ENCODE data around the gene HOXA11.

HOXA11 gene

DNA sequence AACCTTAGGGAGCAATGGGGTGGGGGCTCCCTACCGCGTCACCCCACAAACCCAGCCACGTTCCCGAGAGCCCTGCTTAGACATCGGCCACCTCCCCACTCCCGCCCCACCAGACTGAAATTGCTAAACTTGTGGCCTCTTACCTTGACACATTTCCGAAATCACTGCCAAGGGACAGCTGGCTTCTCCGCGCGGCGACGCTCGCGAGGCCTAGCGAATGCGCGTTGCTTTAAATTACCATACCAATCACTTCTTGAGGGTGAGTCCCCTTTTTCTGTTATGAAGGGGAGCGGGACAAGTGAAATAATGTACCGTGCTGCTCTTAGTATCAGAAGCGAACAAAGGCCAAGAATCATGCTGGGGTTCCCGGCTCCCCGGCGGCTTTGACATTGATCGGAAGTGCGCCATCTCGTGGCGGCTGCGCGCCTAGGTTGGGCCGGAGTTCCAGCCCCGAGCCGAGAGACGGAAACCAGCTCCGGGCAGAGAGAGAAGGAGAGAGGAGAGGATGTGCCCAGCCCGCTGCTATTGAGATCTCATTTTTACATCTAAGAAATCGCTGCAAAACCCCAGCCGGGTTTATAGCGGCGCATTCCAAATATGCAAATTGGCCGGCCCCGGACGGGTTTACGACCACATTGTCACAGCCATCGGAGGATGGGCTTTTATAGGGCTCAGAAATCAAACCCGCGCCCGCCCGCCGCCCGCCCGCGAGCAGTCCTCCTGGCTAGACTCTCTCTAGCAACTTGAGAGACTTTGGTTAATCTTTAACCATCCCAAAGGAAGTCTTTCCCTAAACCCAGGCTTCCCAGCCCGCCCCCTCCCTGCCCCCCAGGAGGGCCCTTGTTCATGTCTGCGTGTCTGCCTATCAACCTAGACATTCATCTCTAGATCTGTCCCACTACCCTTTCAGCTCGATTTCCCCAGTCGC lies 5.3 kb downstream of the HOXA11 start:
- DNase-seq = peak; percentile 58

DNA sequence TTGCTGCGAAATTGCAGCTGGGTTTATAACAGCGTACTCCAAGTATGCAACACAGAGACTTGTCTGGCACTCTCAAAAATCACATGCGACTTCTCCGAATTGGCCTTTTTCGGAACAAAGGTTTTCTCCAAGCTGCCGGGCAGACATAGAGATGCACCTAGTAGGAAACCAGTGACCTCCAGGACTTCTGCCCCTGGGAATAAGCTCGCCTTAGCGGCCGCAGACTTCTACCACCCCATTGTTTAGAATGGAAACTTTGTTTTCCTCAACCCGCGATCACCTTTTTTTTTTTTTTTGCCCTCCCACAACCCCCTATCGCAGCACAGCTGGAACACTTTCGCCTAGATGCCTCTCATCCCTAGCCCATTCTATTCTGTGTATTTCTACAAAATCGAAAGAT lies 6.0 kb downstream of the HOXA11 start:
- no peak for DNase-seq

DNA sequence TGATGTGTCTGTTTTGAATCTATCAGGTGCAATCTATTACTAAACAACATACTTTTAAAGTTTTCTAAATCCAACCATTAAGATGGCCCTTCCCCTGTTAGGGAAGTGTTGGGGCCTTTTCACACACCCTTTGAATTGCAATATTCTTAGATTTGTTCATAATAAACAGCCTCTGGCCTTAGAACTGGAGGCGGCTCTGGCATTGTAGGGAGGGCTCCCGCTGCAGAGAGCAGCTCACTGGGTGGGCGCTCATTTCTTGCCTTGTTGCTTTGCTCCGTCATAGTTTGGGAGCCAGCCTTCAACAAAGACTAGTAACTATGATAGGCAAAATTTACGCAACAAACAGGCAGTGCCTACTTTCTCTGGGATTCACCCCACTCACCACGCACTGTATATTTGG lies 6.7 kb downstream of the HOXA11 start:
- no peak for DNase-seq

DNA sequence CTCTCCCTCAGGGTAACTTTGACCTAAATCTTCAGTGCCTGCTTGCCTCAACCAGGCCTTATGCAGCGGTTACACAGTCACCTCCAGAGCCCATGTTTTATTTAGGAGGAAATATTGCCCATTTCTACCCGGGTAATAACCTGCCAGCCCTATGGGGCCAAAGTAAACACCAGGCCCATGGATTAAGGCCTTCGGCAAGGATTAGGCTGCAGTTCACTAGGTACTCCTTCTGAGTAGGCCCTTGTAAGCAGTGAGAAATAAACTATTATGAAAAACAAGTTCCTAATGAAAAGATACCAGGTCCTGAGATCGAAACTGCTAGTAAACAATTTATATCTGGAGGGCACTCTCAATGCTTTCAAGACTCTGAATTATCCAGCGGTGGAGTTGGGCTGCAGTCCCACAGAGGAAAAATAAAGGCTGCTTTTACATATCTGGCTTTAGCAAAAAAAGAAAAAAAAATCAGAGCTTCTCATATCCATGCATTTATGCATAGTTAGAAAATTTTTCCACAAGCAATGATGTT lies 7.2 kb downstream of the HOXA11 start:
- no peak for DNase-seq

DNA sequence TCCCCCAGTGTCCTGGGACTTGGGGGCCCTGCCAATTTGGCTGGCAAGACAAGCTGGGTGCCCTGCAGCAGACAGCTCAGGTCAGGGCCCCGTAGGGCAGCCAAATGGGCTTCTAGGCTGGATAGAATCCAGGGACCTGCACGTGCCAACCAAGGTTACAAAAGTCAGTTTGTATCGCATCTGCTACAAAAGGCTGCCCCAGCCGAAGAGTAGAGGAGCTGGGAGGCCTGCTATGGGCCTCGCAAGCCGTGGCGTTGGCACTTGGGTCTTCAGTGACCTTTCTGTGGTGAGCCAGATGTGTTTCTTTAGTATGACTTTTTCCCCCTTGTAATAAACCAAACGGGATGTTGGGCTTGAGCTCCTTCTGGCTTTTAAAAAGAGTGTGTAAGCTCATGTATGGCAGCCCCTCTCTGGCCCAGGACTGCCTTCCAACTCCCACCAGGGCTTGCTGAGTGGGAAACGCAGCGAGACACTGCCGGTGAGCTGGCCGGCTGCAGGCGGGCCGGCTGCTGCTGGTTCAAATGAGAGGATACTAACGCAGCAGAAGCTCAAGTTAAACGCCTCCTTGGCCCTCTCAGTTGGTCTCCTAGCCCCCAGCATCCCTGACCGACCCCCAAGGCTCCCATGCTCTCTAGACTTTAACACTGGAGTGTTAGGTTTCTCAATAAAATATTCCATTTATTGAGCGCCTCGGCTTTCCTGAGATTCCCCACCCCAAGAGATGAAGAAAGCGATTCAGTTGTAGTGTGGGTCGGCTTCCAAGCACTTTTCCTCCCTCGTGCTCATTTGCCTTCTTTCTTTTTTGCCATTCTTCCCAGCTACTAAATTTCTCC lies 7.9 kb downstream of the HOXA11 start:
- DNase-seq = no peak

DNA sequence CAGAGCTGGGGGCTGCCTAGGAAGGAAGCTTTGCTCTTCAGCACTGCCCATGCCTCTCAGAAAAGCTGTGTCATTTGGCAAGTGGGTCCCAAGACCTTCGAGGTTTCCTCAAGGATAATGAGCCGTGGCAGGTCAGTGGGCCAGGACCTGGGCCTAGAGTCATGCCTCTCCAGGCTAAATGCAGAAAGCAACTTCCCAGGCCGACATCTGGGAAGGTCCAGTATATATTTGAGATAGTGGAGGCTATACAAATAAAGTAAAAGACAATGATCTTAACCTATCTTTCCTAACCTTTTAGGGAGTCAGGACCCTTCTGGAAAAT lies 8.5 kb downstream of the HOXA11 start:
- DNase-seq = no peak

DNA sequence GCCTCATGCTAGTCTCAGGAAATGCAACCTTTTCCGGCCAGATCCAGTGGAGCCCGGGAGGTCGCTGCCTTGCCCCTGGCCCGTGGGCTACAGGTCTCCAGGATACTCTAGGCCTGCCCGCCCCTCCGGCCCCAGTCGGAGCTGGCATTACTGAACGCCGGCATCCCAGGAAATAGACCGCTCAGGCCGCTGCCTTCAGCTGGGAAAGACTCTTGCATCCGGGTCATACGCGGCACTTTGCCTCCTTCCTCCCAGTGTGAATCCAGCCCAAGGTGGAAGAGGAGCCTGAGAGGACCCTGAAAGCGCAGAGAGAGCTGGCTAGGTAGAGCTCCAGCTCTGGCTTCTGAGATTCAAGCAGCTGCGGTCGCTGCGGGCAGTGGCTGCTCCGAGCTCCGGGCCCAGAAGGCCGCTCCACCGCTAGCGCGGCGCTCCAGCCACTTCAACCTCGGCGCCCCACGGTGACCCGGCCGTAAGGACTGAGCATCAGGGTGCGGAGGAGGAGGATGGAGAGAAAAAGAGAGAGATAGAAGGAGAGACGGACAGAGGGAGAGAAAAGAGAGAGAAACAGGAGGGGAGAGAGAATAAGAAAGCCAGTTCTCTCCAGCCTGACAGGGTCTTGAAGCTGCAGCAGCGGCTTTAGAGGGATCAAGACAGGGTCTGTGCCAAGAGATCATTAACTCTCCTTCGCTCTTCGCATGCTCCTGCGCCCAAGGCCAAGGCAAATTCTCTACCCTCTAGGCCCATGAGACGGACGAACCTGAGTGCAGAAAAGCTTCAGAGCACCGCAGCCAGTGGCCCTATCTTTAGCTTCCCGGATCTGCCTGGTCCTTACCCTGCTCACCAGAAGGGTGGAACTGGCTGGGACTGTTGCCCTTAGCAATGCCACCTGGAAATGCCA lies 9.2 kb downstream of the HOXA11 start:
- DNase-seq = no peak

DNA sequence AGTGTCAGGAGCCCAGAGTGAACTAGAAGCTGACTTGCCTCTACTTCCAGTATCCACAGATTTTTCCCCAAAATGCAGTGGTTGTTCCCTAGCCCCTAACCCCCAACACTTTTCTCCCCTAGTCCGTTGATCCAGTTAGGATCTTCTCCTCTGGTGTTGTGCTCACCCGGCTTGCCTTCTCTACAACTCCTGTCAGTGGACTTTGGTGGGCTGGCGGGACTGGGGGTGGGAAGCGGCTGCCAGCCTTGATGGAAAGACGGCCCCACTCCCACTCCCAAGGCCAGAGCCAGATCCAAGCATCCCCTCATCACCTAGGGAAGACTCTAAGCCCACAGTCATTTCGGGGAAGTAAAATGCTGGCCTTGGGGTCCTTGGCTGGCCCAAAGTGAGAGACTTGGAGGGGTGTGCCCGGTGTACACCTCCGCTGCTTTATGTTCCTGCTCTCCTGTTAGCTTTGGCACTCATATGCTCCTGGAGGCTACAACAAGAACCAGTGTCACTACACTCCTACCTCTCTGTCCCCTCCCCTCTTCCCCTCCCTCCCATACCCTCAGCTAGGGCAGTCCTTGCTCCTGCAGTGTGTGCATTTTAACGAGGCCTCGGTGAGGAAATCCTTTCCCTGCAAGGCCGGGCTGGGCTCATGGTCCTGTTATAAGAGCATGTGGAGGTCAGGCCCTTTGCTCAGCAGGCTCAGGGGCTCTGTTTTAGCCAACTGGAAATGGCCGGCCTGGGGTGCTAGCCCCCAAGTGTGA lies 10.0 kb downstream of the HOXA11 start:
- DNase-seq = no peak

DNA sequence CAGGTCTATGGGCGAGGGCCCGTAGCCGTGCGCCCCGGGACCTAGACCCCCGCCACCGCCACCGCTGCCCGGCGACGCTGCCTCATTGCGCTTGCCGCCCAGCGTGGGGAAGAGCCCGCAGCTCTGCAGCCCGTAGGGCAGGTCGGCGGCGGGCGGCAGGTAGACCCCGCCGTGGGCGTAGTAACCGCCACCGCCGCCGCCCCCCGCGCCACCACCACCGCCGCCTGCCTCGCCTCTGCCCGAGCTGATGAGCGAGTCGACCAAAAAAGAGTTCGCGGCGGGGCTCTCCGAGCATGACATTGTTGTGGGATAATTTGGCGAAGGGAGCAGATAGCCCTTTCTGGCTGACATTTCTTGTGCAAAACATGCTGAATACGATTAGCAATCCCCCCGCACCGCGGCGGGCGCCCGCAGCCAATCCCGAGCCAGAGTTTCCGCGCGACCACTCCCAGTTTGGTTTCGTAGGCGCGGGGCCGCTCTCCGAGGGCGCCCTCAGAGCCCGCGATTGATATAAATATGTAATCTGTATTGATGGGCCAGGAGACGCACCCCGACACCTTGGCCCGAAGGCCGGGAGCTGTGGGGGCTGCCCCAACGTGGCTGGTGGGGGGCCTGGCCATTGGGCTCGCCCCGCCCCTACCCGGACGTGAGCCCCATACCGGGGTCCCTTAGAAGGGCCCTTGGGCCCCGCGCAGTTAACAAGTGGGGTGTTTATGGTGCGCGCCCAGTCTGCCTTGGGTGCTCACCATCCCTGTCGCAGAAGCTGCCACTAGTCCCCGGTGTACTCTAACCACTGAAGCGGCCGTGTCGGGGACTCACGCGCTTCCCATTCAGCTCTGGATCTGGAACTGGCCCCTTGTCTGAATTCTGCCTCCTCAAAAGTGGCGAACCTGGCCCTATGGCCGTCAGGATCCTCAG lies 10.8 kb downstream of the HOXA11 start, which contains the start of gene HOXA10:
TSS of gene HOXA10 (minus strand) at position 365 of the 918 bp plus-strand sequence. CDS start at position 351, 14 bp downstream.
- no peak for DNase-seq

DNA sequence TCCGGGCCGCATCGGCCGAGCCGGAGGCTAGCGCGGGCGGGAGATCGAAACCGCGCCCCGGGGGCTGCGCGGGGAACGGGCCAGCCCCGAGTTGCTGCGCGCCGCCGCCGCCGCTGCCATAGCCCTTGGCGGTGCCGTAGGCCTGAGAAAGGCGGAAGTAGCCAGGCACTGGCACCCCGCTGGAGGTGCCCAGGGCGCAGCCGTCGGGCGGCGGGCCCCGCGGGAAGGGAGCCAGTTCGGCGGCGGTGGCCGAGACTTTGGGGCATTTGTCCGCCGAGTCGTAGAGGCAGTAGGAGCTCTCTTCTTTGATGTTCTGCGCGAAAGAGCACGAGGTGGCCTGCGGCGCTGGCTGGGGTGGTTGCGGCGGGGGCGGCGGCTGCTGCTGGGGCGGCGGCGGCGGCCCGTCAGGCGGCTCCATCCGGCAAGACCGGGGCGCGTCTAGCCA lies 11.5 kb downstream of the HOXA11 start:
- DNase-seq = no peak

DNA sequence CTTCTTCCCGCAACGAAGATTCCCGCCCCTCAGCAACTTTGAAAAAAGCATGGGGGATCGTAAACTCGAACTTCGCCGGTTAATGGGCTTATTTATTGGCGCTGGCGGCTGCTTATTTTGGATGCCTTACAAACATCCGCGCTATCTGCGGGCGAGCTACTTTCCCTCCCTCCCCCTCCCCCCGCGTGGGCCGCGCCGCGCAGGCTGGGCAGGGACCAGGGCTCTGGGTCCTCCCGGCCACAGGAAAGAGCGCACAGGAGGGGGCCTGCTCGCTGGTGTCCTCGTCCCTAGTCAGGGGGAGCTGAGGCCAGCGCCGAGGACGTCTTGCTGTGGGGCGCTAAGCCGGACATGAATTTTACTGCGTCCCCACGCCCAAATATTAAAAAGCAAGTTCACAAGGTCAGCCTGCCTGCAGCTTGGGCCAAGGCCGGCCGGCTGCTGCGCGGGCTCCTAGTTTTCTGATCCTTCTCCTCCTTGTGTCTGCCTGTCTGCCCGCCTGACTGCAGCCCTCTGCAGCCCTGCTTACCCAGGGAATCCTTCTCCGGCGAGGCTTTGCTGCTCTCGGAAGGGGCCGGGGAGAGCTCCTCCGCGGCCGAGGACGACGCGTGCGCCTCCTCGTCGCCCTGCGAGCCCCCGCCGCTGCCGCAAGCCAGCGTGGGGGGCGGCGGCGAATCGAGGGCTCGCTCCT lies 12.1 kb downstream of the HOXA11 start:
- DNase-seq = no peak

DNA sequence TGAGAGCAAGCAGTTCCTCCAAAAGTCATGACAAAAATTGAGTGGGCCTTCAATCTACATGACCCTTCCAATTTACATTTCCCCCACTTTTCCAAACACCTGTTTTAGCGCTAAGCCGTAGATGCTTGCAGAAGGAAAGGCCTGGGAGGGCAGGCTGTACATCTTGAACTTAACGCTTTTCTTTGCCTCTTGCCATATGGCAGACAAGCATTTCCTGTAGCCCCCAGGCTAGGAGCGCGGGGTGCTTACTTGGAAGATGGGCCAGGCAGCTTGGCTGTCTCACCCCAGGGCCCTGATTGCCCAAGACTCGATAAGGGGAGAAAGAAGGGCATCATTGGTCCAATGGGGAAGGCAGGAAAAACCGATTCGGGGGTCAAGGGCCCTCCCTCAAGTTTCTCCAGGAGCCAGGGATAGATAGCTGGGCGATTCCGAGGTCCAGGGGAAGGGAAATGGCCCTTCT lies 12.7 kb downstream of the HOXA11 start:
- DNase-seq = no peak

DNA sequence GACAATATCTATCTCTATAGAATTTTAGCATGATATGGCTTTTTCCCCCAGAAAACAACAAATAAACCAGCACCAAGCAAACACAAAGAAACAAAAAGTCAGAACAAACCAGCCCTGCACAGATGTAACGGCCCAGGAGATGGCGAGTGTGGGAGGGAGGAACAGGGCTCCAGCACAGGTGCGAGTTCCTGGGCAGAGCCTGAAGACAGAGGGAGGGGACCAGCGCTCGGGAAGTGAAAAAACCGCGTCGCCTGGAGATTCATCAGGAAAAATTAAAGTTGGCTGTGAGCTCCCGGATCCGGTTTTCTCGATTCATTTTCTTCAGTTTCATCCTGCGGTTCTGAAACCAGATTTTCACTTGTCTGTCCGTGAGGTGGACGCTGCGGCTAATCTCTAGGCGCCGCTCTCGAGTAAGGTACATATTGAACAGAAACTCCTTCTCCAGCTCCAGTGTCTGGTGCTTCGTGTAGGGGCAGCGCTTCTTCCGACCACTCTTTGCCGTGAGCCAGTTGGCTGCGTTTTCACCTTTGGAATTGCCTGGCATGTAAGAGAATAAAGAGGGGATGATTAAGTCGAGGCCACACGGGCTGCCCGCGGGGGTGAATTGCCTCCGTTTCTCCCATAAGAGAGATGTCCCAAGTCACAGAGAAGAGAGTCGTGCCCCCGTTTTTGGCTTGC lies 13.3 kb downstream of the HOXA11 start:
- no peak for DNase-seq

DNA sequence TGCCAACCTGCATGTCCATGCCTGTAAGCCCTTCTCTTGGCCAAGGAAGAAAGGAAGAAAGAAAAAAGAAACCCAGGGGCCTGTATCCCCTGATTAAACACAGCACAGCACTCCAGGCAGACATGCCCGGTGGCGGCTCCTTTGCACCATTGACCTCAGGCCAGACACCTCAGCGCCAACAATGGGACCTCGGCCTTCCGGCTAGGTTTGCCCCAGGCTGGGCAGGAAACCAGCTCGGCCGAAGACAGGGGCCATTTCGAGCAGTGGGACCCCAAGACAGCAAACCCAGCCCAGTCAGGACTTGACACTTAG lies 13.8 kb downstream of the HOXA11 start:
- no peak for DNase-seq

DNA sequence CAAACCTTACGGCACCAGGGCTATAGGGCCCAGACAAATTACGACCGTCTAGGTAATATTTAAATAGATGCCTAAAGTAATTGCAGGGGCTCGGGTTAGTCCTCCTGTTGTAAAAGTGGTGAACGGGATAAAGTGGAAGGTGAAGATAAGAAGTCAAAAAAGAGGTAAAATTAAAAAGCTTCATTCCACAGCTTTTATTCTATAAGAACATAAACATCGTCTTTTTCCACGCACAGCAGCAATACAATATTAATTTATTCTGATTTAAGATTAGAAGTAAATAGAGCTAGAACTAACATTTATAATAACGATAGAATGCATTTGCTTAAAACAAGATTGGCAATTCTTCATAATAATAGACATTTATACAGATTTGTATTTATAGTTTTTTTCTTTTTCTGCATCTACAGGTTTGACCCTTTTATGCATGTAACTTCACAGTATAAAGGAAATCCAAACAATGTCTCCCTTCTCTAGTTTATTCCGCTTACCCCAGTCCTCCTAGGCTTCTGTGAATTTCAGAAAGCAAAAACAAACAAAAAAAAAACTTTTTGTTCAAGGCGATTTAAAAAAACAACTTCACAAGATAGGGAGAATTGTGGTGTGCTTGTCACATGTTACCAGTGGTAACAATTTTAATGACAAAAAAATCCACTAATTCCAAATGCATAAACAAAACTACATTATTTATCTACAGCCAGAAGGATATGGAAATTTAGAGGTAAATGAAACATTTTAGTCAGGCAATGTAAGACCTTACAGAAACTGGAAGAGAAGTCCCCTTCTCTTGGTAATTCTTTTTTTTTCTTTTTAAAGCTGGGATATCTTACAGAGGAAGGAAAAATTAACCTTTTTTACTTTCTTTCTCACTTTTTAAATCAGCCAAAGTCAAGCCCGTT lies 14.4 kb downstream of the HOXA11 start:
- no peak for DNase-seq

DNA sequence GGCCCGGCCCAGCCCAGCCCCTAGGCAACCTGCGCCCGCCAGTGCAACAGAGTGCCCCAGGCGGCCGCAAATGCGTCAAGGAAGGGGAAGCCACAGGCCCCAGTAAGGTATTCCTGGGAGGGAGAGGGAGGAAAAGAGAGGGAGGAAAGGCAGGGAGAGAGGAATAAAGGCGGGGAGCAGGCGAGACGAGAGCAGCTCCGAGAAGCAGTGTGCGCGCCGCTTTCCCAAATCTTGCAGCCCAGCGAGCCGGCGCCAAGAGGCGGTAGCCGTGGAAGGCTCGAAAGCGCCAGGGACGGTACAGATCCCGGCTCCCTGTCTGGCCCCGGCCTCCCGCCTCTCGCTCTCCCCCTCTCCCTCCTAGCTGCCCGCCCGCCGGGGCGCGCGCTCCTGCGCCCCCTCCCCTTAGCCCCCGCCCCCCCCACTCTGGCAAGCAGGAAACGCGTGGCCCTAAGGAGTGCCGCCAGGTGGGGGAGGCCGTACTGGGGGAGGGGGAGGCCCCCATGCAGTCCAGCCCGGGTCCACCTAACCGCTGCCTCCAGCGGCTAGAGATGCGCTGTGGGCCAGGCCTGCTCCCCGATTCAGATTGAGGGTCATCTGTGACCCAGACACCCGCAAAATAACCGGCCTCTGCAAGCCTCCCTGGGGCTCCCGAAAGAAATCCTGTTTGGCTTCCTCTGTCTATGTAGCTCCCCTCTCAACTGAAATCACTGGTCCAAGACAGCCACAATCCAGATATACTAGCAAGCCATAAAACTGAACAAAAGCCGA lies 15.2 kb downstream of the HOXA11 start:
- DNase-seq = no peak

DNA sequence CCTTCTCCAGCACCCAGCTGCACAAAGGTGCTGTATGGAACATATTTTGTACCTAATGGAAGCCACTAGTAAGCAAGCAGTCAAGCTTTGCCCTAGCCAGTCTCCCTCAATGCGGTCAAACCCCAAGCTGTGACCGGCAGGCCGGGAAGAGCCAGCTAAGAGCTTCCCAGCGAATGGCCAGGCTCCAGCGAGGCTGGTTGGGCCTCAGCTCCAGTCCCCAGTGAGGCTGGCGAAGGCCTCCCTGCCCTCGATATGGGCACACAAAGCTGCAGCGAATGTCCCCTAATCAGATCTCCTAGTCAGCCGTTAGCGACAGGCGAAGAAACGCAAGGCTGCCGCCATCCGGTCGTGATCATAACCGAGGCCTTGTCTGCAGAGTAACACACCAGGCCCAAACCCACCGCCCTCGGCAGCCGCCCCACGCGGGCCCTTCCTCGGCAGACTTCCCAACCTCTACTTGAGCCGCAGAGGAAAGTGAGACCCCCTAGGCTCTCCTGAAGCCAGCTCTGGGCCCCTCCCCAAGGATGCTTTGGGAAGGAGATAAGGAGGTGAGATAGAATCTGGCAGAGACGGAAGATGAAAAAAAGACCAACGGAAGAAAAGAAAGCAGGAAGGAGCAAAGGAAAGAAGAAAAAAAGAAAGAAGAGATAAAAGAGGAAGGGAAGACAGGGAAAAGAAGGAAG lies 16.6 kb downstream of the HOXA11 start:
- no peak for DNase-seq

Data from activated gamma-delta T cell treated with Interleukin-2 at 50 U/mL for 16 hours (primary cell).